ENCODE measurements around the gene DSTYK.

GRCh38 chr1:205229916-205230700, 18.6 kb upstream of the DSTYK start:
- TF ChIP-seq POLR2A (IDR thresholded peaks at IDR 0.05), result no peak
- no peak for TF ChIP-seq CTCF (IDR thresholded peaks at IDR 0.05)
